Medulla oblongata (tissue), 1 donor: ENCODE data around the gene SPINT2.

Experiments
- DNase-seq: peaks from one replicate; pipeline ENCODE4 v3.0.0-alpha.2; 2015; ENCODE audit errors: extremely low spot score

Gene SPINT2

GRCh38 chr19:38267761-38268483, 3.5 kb downstream of the SPINT2 start:
- no peak for DNase-seq

- no peak for DNase-seq
Measured at GRCh38 chr19:38268539-38268938, 4.2 kb downstream of the SPINT2 start.

GRCh38 chr19:38270587-38271167, 6.3 kb downstream of the SPINT2 start:
- DNase-seq: no peak

GRCh38 chr19:38273499-38273898, 9.1 kb downstream of the SPINT2 start:
- no peak for DNase-seq

- DNase-seq: peak; percentile 91
Measured at GRCh38 chr19:38274739-38275138, 10.4 kb downstream of the SPINT2 start.

GRCh38 chr19:38276942-38277517, 12.7 kb downstream of the SPINT2 start:
- no peak for DNase-seq

- no peak for DNase-seq
Measured at GRCh38 chr19:38277549-38277948, 13.2 kb downstream of the SPINT2 start.

GRCh38 chr19:38277969-38278680, 13.8 kb downstream of the SPINT2 start:
- DNase-seq: no peak

- DNase-seq: peak; percentile 42
Measured at GRCh38 chr19:38278751-38279150, 14.4 kb downstream of the SPINT2 start.

- no peak for DNase-seq
Measured at GRCh38 chr19:38280030-38280921, 15.9 kb downstream of the SPINT2 start.

- DNase-seq: no peak
Measured at GRCh38 chr19:38281811-38282566, 17.6 kb downstream of the SPINT2 start.

- no peak for DNase-seq
Measured at GRCh38 chr19:38283271-38283670, 18.9 kb downstream of the SPINT2 start.

GRCh38 chr19:38284422-38284821, 20.0 kb downstream of the SPINT2 start:
- DNase-seq: peak; percentile 60

GRCh38 chr19:38285567-38285966, 21.2 kb downstream of the SPINT2 start:
- no peak for DNase-seq

- DNase-seq: peak; percentile 77
Measured at GRCh38 chr19:38287604-38288003, 23.2 kb downstream of the SPINT2 start.

- DNase-seq: no peak
Measured at GRCh38 chr19:38288123-38288855, 23.9 kb downstream of the SPINT2 start.

GRCh38 chr19:38289955-38290354, 25.6 kb downstream of the SPINT2 start:
- no peak for DNase-seq

- DNase-seq: no peak
Measured at GRCh38 chr19:38290631-38291147, 26.3 kb downstream of the SPINT2 start.

- DNase-seq: no peak
Measured at GRCh38 chr19:38291855-38292254, 27.5 kb downstream of the SPINT2 start.

GRCh38 chr19:38293281-38293680, 28.9 kb downstream of the SPINT2 start:
- DNase-seq: no peak
